C1 segment of cervical spinal cord (tissue), 14 donors: ENCODE results near the gene TACC2.
"Not testable (repeated sequence)": the region's sequence is repeated elsewhere in the genome, so short reads cannot be mapped to it uniquely, and the experiment has no call there.

Experiments used
- DNase-seq, 14 donors: peaks; one replicate each; lab custom pipeline; 2025; lab: John Stamatoyannopoulos, UW

The TACC2 gene

GRCh38 chr10:121988361-121989324 is at the start of gene TACC2:
TSS of gene TACC2 (plus strand) at chr10:121989163. CDS start at chr10:122021982, 32,819 bp downstream.
- DNase-seq = no peak

- no peak for DNase-seq
These were observed 47.4 kb upstream of the TACC2 start for GRCh38 chr10:121941532-121941931.

GRCh38 chr10:121942749-121943416 is 46.1 kb upstream of the TACC2 start:
- DNase-seq = no peak

- DNase-seq = no peak
These were observed 41.3 kb upstream of the TACC2 start for GRCh38 chr10:121947343-121948330.

- DNase-seq = no peak
These were observed 39.9 kb upstream of the TACC2 start for GRCh38 chr10:121949049-121949448.

- DNase-seq = no peak
These were observed 39.5 kb upstream of the TACC2 start for GRCh38 chr10:121949451-121949850.

GRCh38 chr10:121952226-121952625 is 36.7 kb upstream of the TACC2 start:
- no peak for DNase-seq

GRCh38 chr10:121956111-121957061 is 32.6 kb upstream of the TACC2 start:
- DNase-seq = no peak

- DNase-seq = no peak
These were observed 29.3 kb upstream of the TACC2 start for GRCh38 chr10:121959671-121960070.

GRCh38 chr10:121961456-121961855 is 27.5 kb upstream of the TACC2 start:
- no peak for DNase-seq

- DNase-seq = no peak
These were observed 23.0 kb upstream of the TACC2 start for GRCh38 chr10:121965996-121966395.

- not testable (repeated sequence) for DNase-seq
These were observed 19.9 kb upstream of the TACC2 start for GRCh38 chr10:121969086-121969485.

- peak in 1 of 14 donors; percentile 42 for DNase-seq
These were observed 14.9 kb upstream of the TACC2 start for GRCh38 chr10:121974019-121974534.

- peak in 13 of 14 donors; percentile 22 to 84 (median 63) for DNase-seq
These were observed 14.2 kb upstream of the TACC2 start, which contains the start of gene NSMCE4A for GRCh38 chr10:121974535-121975294. TSS of gene NSMCE4A (minus strand) at chr10:121975217. CDS start at chr10:121975165, 52 bp downstream.

- peak in 2 of 14 donors; percentile 35 to 54 for DNase-seq
These were observed 13.5 kb upstream of the TACC2 start for GRCh38 chr10:121975295-121976086.

GRCh38 chr10:121976607-121977006 is 12.4 kb upstream of the TACC2 start:
- DNase-seq = no peak

- no peak for DNase-seq
These were observed 10.5 kb upstream of the TACC2 start for GRCh38 chr10:121978511-121978910.

GRCh38 chr10:121981346-121981745 is 7.6 kb upstream of the TACC2 start:
- no peak for DNase-seq
